Measurements from ENCODE around the gene SMARCD1. TPM values are rescaled to one million over a fixed set of nuclear protein-coding genes. Genes with fewer than 3 reads are reported as not detected.
A peak's percentile ranks its signal among the peaks of the same experiment; 100 is the strongest.

SMARCD1 gene
- total and polyA plus RNA-seq, 12 donors = 22.9 to 65.0 (median 48.9) TPM

DNA sequence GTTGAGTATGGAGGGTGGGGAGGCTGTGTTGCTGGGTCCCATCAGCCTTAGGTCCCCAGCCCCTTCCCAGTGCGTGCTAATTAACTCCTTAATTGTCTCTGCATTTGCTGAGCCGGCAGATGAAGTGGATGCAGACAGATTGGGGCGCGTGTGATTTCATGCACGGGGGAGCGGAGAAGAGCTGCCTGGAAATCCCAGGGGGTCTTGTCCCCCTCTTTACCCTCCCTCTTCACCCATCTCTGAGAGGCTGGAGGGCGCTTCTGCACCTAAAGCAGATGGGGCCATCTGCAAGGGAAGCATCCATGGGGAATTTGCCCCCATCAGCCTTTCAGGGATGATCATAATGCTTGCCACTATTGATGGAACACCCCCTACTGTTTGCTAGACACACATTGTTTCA lies 32.2 kb upstream of the SMARCD1 start:
- Histone ChIP-seq H3K4me3 (no peak overlapping the region), H3K9me3 (replicated peaks in 1 of 3) (no peaks in the 10 kb centered on the region), H3K27me3 (peaks cover 6% of the 10 kb centered on the region), H3K36me3 (replicated peaks in 1 of 2) (no peaks in the 10 kb centered on the region), H3K27ac (no peak overlapping the region), H3K4me1 (replicated peaks in 1 of 2) (peaks cover 11 to 14% of the 10 kb centered on the region in 2 donors)
- no peak for DNase-seq
- intact Hi-C loops (cut with DNase I) = loop anchor here in 1 of 2 donors (10.0 kb wide), 1 partner anchor 188 kb away; no protein-coding TSS in a partner anchor
- TF ChIP-seq POLR2A (IDR thresholded peaks at IDR 0.05) = no peak
- TF ChIP-seq, protein P1, sequence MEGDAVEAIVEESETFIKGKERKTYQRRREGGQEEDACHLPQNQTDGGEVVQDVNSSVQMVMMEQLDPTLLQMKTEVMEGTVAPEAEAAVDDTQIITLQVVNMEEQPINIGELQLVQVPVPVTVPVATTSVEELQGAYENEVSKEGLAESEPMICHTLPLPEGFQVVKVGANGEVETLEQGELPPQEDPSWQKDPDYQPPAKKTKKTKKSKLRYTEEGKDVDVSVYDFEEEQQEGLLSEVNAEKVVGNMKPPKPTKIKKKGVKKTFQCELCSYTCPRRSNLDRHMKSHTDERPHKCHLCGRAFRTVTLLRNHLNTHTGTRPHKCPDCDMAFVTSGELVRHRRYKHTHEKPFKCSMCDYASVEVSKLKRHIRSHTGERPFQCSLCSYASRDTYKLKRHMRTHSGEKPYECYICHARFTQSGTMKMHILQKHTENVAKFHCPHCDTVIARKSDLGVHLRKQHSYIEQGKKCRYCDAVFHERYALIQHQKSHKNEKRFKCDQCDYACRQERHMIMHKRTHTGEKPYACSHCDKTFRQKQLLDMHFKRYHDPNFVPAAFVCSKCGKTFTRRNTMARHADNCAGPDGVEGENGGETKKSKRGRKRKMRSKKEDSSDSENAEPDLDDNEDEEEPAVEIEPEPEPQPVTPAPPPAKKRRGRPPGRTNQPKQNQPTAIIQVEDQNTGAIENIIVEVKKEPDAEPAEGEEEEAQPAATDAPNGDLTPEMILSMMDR (IDR thresholded peaks at IDR 0.05) = no peak
- WGBS, 4 donors = 85 to 94% (median 87%) methylated on average over 7 of the region's 7 CpGs

GRCh38 chr12:50053583-50053982 lies 31.6 kb upstream of the SMARCD1 start:
- Histone ChIP-seq H3K9me3 (replicated peaks in 1 of 3) (no peaks in the 10 kb centered on the region), H3K4me1 (replicated peaks in 1 of 2) (peaks cover 11 to 14% of the 10 kb centered on the region in 2 donors), H3K27ac (no peak overlapping the region), H3K4me3 (no peak overlapping the region), H3K27me3 (peaks cover 6% of the 10 kb centered on the region), H3K36me3 (replicated peaks in 1 of 2) (no peaks in the 10 kb centered on the region)
- no peak for TF ChIP-seq POLR2A (IDR thresholded peaks at IDR 0.05)
- TF ChIP-seq, protein P1 (IDR thresholded peaks at IDR 0.05) = no peak
- 56 to 91% (median 78%) methylated on average over 1 of the region's 1 CpG for WGBS, 4 donors
- intact Hi-C loops (cut with DNase I) = loop anchor here in 1 of 2 donors (10.0 kb wide), 1 partner anchor 189 kb away; no protein-coding TSS in a partner anchor
- no peak for DNase-seq

GRCh38 chr12:50055831-50056638 lies 29.1 kb upstream of the SMARCD1 start:
- TF ChIP-seq, protein P1 (IDR thresholded peaks at IDR 0.05) = peak; percentile 69 to 92 (median 86)
- no peak for TF ChIP-seq POLR2A (IDR thresholded peaks at IDR 0.05)
- peaks cover 6% of the 10 kb centered on the region for H3K27me3 ChIP-seq
- H3K36me3 ChIP-seq (replicated peaks in 1 of 2) = no peaks in the 10 kb centered on the region
- WGBS, 4 donors = 9 to 12% (median 10%) methylated on average over 15 to 17 of the region's 17 CpGs
- no peak overlapping the region for H3K4me3 ChIP-seq
- DNase-seq = peak in 3 of 7 donors; percentile 40 to 62 (median 52)
- H3K9me3 ChIP-seq (replicated peaks in 1 of 3) = no peaks in the 10 kb centered on the region
- intact Hi-C loops (cut with DNase I) = loop anchor here (5.0 to 10.0 kb wide), 3 partner anchors 89 to 191 kb away; no protein-coding TSS in a partner anchor
- H3K4me1 ChIP-seq (replicated peaks in 1 of 2) = peaks cover 11 to 14% of the 10 kb centered on the region in 2 donors
- no peak overlapping the region for H3K27ac ChIP-seq

DNA sequence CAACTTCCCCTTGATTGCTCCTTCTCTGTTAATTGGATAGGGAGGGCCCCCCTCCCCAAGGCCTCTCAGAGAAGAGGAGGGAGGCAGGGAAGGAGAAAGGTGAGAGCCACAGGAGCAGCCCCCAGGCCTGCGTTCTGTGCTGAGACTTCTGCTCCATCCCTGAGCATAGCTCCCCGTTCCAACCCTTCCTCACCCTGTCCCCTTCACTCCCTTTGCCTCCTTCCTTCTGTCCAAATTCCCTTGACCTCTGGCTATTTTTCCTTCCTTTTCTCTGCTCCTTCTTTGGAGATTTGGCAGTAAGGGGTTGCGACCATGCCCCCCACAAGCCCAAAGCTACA lies 28.5 kb upstream of the SMARCD1 start:
- no peaks in the 10 kb centered on the region for H3K36me3 ChIP-seq (replicated peaks in 1 of 2)
- no peak overlapping the region for H3K4me3 ChIP-seq
- 11 to 26% (median 20%) methylated on average over 3 of the region's 3 CpGs for WGBS, 4 donors
- peaks cover 11 to 14% of the 10 kb centered on the region in 2 donors for H3K4me1 ChIP-seq (replicated peaks in 1 of 2)
- TF ChIP-seq, protein P1 (IDR thresholded peaks at IDR 0.05) = no peak
- TF ChIP-seq POLR2A (IDR thresholded peaks at IDR 0.05) = no peak
- intact Hi-C loops (cut with DNase I) = loop anchor here (5.0 to 10.0 kb wide), 3 partner anchors 89 to 192 kb away; no protein-coding TSS in a partner anchor
- H3K9me3 ChIP-seq (replicated peaks in 1 of 3) = no peaks in the 10 kb centered on the region
- peaks cover 6% of the 10 kb centered on the region for H3K27me3 ChIP-seq
- DNase-seq = no peak
- no peak overlapping the region for H3K27ac ChIP-seq

Data from adrenal gland (tissue), 12 donors.